Type B pancreatic cell (in vitro differentiated cells): ENCODE data around the gene CEP97. TPM values are rescaled to one million over a fixed set of nuclear protein-coding genes. Genes with fewer than 3 reads are reported as not detected.
"Not testable (repeated sequence)": the region's sequence is repeated elsewhere in the genome, so short reads cannot be mapped to it uniquely, and the experiment has no call there.

Experiments used
- DNase-seq: peaks from one replicate; pipeline ENCODE4 v3.0.0; 2021; ENCODE audit warnings: mixed read lengths; ENCODE audit not compliant: unreplicated experiment; ENCODE audit errors: extremely low spot score
- H3K27ac Mint-ChIP-seq: 2 replicates; pipeline ENCODE4 v1.8.0; 2021; ENCODE audit warnings: mild to moderate bottlenecking, mixed read lengths
- H3K27me3 Mint-ChIP-seq: 2 replicates; pipeline ENCODE4 v1.8.0; 2021; ENCODE audit warnings: mixed read lengths
- H3K36me3 Mint-ChIP-seq: 2 replicates; pipeline ENCODE4 v1.8.0; 2021; ENCODE audit warnings: mixed read lengths
- H3K4me1 Mint-ChIP-seq: one replicate; pipeline ENCODE4 v1.8.0; 2021; ENCODE audit warnings: mixed read lengths; ENCODE audit not compliant: unreplicated experiment
- H3K4me3 Mint-ChIP-seq: 2 replicates; pipeline ENCODE4 v1.8.0; 2021; ENCODE audit warnings: mild to moderate bottlenecking, mixed read lengths
- H3K9me3 Mint-ChIP-seq: 2 replicates; pipeline ENCODE4 v1.8.0; 2021; ENCODE audit warnings: mixed read lengths
- total RNA-seq: library from RNA; stranded (reverse); gene quantifications from 2 replicates; pipeline ENCODE4 v1.2.1, GENCODE V29; 2021; ENCODE audit warnings: low replicate concordance
- TF ChIP-seq, protein P1 (sequence below): fragments of 200-600 bp; sonication (generic); conservative IDR thresholded peaks from 2 replicates; pipeline ENCODE4 v1.5.0; 2021; ENCODE audit warnings: antibody characterized with exemption, mild to moderate bottlenecking

The CEP97 gene
- total RNA-seq, 1 donor from 2014 or later, result 24.2 TPM

DNA sequence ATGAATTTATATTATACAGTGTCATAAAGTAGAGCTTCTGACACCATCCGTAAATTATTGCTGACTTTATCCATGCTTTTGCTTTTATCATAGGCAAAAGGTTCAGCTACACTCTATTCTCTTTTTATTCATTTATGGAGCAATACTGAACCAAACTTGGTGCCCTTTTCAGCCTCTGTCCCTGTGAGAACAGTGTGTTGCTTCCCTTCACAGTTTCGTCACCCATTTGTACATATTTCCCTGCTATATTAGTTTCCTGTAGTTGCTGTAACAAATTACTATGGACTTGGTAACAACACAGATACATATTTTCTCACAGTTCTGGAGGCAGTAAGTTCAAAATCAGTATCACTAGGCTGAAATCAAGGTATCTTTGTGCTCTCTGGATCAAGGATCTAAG is 35.1 kb upstream of the CEP97 start:
- H3K27me3 Mint-ChIP-seq, result no peaks in the 10 kb centered on the region
- no peaks in the 10 kb centered on the region for H3K9me3 Mint-ChIP-seq
- TF ChIP-seq, protein P1, sequence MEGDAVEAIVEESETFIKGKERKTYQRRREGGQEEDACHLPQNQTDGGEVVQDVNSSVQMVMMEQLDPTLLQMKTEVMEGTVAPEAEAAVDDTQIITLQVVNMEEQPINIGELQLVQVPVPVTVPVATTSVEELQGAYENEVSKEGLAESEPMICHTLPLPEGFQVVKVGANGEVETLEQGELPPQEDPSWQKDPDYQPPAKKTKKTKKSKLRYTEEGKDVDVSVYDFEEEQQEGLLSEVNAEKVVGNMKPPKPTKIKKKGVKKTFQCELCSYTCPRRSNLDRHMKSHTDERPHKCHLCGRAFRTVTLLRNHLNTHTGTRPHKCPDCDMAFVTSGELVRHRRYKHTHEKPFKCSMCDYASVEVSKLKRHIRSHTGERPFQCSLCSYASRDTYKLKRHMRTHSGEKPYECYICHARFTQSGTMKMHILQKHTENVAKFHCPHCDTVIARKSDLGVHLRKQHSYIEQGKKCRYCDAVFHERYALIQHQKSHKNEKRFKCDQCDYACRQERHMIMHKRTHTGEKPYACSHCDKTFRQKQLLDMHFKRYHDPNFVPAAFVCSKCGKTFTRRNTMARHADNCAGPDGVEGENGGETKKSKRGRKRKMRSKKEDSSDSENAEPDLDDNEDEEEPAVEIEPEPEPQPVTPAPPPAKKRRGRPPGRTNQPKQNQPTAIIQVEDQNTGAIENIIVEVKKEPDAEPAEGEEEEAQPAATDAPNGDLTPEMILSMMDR, result no peak
- H3K4me1 Mint-ChIP-seq, result peaks cover 14% of the 10 kb centered on the region
- H3K4me3 Mint-ChIP-seq, result peak overlapping the region; percentile 26
- H3K27ac Mint-ChIP-seq, result peak overlapping the region; percentile 4
- peaks cover 18% of the 10 kb centered on the region for H3K36me3 Mint-ChIP-seq
- DNase-seq, result no peak

DNA sequence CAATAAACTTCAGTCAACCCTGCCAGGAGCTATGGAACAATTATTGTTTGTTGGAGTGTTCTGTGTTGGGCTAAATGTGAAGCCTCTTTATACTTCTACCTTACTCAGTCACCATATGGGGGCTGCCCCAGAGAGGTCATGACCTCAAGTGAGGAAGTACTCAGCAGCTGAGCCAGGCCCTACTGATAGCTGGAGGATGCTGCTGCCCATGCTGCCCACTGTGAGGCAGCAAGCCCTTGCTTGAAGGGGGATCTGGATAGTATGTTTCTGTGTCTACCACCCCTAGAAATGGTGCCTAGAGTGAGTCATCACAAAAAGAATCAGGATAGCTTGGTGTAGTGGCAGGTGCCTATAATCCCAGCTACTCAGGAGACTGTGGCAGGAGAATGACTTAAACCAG is 33.4 kb upstream of the CEP97 start:
- H3K27me3 Mint-ChIP-seq, result no peaks in the 10 kb centered on the region
- no peak overlapping the region for H3K4me3 Mint-ChIP-seq

DNA sequence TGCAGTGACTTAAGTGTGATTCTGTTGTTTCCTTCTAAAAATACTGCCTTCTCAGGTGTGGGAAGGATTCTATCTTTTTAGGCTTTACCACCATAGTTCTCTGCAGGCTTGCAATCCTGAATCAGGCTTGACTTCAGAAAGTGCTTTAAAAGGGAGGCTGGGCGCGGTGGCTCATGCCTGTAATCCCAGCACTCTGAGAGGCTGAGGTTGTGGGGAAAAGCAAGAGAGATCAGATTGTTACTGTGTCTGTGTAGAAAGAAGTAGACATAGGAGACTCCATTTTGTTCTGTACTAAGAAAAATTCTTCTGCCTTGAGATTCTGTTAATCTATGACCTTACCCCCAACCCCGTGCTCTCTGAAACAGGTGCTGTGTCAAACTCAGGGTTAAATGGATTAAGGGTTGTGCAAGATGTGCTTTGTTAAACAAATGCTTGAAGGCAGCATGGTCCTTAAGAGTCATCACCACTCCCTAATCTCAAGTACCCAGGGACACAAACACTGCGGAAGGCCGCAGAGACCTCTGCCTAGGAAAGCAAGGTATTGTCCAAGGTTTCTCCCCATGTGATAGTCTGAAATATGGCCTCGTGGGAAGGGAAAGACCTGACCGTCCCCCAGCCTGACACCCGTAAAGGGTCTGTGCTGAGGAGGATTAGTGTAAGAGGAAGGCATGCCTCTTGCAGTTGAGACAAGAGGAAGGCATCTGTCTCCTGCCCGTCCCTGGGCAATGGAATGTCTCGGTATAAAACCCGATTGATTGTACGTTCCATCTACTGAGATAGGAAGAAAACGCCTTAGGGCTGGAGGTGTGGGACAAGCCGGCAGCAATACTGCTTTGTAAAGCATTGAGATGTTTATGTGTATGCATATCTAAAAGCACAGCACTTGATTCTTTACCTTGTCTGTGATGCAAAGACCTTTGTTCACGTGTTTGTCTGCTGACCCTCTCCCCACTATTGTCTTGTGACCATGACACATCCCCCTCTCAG is 32.4 kb upstream of the CEP97 start:
- DNase-seq, H3K36me3 Mint-ChIP-seq, H3K9me3 Mint-ChIP-seq, H3K4me3 Mint-ChIP-seq, H3K27me3 Mint-ChIP-seq: not testable (repeated sequence)
- Mint-ChIP-seq H3K4me1 (peaks cover 12% of the 10 kb centered on the region), H3K27ac (peak overlapping the region; percentile 81)

More for the DNA sequence above, 33.4 kb upstream of the CEP97 start:
- TF ChIP-seq, protein P1, result no peak
- no peaks in the 10 kb centered on the region for H3K9me3 Mint-ChIP-seq
- no peak overlapping the region for H3K27ac Mint-ChIP-seq
- DNase-seq, result no peak
- peaks cover 10% of the 10 kb centered on the region for H3K4me1 Mint-ChIP-seq
- peaks cover 7% of the 10 kb centered on the region for H3K36me3 Mint-ChIP-seq

DNA sequence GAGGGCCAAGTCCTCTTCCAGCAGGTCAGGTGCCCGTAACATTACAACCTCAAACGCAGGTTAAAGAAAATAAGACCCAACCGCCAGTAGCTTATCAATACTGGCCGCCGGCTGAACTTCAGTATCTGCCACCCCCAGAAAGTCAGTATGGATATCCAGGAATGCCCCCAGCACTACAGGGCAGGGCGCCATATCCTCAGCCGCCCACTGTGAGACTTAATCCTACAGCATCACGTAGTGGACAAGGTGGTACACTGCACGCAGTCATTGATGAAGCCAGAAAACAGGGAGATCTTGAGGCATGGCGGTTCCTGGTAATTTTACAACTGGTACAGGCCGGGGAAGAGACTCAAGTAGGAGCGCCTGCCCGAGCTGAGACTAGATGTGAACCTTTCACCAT is 30.9 kb upstream of the CEP97 start:
- TF ChIP-seq, protein P1, result peak; percentile 63
- H3K9me3 Mint-ChIP-seq, H3K27me3 Mint-ChIP-seq, H3K36me3 Mint-ChIP-seq, H3K4me1 Mint-ChIP-seq, DNase-seq, H3K4me3 Mint-ChIP-seq, H3K27ac Mint-ChIP-seq: not testable (repeated sequence)

DNA sequence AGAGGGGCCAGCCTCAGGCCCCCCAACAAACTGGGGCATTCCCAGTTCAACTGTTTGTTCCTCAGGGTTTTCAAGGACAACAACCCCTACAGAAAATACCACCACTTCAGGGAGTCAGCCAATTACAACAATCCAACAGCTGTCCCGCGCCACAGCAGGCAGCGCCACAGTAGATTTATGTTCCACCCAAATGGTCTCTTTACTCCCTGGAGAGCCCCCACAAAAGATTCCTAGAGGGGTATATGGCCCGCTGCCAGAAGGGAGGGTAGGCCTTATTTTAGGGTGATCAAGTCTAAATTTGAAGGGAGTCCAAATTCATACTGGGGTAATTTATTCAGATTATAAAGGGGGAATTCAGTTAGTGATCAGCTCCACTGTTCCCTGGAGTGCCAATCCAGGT is 29.6 kb upstream of the CEP97 start:
- not testable (repeated sequence) for H3K9me3 Mint-ChIP-seq, H3K4me1 Mint-ChIP-seq, DNase-seq, H3K36me3 Mint-ChIP-seq, H3K27ac Mint-ChIP-seq, H3K27me3 Mint-ChIP-seq, H3K4me3 Mint-ChIP-seq

DNA sequence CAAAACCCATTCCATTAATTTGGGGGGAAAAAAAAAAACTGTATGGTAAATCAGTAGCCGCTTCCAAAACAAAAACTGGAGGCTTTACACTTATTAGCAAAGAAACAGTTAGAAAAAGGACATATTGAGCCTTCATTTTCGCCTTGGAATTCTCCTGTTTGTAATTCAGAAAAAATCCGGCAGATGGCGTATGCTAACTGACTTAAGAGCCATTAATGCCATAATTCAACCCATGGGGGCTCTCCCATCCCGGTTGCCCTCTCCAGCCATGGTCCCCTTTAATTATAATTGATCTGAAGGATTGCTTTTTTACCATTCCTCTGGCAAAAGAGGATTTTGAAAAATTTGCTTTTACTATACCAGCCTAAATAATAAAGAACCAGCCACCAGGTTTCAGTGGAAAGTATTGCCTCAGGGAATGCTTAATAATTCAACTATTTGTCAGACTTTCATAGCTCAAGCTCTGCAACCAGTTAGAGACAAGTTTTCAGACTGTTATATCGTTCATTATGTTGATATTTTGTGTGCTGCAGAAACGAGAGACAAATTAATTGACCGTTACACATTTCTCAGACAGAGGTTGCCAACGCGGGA is 28.5 kb upstream of the CEP97 start:
- TF ChIP-seq, protein P1, result peak; percentile 85
- no peak for DNase-seq
- H3K4me3 Mint-ChIP-seq, result no peak overlapping the region
- H3K4me1 Mint-ChIP-seq, result peaks cover 5% of the 10 kb centered on the region
- no peaks in the 10 kb centered on the region for H3K9me3 Mint-ChIP-seq
- no peaks in the 10 kb centered on the region for H3K27me3 Mint-ChIP-seq
- H3K27ac Mint-ChIP-seq, result no peak overlapping the region
- H3K36me3 Mint-ChIP-seq, result no peaks in the 10 kb centered on the region
